GM18909 (cell line): ENCODE measurements around the gene WDR7.
A peak's percentile ranks its signal among the peaks of the same experiment; 100 is the strongest.

ENCODE experiments used
- ATAC-seq: cut with Tn5 transposase; IDR thresholded peaks from one replicate; pipeline ENCODE4 v1.9.1; 2021; ENCODE audit warnings: mild to moderate bottlenecking; ENCODE audit not compliant: unreplicated experiment, poor library complexity

WDR7 gene

DNA sequence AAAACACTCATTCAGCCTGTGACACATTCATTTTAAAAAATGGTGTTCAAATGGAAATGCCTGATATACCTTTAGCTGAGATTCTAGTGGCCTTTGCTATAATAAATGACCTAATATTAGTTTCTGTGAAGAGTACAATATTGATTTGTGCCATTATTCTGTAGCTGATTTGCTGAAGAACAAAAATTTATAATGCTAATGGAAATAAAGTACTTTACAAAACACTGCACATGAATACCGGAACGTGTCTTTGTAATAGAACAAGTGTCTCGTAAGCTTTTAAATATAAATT is 138.7 kb downstream of the WDR7 start:
- no peak for ATAC-seq

DNA sequence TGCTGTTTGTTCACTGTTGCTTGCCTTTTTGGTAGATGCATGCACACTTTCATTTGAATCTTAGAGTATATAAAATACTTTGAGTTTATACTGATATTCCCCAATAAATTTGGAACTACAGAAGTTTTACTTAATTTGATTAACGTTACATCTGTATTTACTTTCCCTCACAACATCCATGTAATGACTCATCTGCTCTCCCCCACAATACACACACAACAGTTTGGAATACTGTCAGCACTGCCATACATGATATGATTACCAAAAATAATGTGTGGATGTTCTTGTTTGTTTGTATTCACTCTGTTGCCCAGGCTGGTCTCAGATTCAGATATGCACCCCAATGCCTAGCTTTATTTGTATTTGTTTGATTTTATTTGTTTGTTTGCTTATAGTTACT is 144.2 kb downstream of the WDR7 start:
- ATAC-seq = no peak

DNA sequence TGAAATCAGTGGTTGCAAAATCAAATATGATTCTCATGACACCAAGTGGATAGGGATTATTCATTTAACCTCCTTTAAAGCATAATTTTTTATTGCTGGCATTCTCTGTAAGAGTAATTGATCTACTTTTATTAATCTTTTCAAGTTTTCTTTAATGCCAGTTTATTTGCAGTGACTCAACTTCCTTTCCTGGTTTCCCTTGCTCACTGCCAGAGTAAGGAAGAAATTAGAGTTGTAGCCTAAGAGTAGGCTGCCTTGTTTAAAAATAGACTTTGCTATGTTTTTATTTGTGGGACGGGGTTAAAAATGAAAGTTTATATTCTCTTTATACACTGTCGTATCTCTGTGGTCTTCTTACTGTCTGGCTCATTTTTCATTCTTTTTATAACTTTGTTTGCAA is 148.6 kb downstream of the WDR7 start:
- ATAC-seq = no peak

DNA sequence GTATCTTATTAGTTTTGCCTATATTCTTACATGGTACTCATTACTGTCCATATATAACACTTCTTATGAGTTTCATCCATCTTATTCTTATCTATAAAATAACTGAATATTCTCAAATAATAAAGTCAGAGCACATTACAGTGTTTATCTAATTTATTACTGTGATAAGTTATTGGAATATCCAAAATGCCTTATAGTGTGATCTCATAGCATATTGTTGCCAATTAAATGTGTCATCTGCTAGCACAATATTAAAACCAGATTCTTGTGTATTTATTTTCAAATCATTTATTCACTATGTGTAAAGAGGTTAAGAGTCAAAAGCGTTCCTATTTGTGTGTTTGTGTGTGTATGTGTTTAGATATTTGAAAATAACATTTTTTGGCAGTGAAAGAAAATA is 151.9 kb downstream of the WDR7 start:
- ATAC-seq = no peak

DNA sequence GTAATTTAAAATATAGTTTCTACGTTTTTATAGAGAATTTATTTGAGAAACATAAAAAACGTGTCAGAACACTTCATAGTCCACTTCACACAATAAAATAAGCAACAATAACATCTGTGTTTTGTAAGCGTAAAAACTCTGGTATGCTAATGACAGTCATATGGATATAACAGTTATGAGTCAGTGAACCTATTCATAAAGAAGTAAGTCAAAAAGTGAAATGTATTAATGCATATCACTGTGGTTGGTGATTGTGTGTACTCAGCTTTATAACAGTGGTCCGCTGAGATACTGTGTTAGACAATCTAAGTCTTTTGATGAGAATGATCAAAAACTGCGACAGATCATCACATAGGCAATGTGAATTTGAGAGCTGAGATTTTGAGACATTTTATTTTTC is 153.2 kb downstream of the WDR7 start:
- ATAC-seq = no peak

DNA sequence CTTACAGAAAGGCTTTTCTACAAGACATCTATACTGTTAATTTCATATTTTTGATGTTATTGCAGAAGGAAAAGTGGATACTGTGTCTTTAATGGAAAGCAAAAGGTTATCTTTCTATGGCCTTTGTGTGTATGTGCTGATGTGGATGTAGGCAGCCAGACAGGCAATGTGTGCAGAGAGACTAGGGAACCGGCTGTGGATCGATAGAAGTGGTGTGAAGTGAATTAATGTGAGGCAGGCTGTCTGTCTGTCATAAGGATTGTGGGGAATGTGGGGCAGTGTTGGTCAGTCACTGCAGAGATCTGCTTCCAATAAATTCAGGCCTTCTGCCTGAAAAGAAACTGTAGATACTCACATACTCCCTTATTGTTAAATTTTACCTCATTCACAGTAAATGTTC is 156.7 kb downstream of the WDR7 start:
- ATAC-seq = no peak

DNA sequence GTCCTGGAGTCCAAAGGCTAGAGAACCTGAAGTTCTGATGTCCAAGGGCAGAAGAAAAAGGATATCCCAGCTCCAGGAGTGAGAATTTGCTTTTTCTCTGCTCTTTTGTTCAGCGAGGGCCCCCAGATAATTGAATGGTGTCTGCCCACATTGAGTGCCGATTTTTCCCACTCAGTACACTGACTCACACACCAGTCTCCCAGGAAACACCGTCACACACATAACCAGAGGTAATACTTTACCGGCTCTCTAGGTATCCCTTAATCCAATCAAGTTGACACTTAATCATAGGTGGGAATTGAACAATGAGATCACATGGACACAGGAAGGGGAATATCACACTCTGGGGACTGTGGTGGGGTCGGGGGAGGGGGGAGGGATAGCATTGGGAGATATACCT is 161.5 kb downstream of the WDR7 start:
- ATAC-seq = no peak

DNA sequence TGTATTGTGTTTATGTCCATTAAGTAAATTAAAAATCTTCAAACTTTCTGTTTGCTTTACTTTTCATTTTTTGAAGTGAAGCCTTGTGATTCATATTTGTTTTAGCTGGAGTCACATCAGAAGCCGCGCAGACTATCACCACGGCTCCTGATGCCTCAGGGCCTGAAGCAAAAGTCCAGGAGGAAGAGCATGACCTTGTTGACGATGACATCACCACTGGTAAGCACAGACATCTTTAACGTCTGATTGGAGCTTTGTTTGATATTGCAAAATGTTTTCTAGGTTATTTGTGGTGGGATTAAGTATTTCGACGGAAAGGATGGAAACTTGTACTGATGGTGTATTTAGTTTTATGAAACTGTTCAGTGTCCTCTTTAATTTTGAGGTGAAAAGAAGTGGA is 164.8 kb downstream of the WDR7 start:
- ATAC-seq = no peak

DNA sequence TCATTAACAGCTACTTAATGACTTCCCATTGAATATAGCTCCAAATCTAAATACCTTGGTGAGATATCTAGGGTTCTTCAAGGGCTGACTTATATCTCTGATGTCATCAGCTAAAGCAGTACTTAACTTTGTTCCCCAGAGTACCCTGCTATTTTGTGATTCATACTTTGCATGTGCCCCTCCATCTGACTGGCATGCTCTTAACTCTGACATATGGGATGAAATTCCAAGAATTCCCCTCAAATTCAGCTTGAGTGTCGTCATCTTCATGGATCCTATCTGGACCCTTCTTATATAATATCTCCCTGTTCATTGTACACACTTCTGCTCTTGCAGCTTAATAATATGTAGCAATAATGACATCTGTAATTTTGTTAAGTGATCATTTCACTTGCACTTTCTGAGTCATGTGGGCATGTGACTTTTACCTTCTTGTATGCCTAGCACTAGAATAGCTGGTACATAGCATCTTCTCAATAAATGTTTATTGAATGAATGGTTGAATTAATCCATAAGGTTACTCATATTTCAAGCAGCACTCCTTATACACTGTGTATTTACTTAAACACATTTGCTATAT is 172.9 kb downstream of the WDR7 start:
- ATAC-seq = no peak

DNA sequence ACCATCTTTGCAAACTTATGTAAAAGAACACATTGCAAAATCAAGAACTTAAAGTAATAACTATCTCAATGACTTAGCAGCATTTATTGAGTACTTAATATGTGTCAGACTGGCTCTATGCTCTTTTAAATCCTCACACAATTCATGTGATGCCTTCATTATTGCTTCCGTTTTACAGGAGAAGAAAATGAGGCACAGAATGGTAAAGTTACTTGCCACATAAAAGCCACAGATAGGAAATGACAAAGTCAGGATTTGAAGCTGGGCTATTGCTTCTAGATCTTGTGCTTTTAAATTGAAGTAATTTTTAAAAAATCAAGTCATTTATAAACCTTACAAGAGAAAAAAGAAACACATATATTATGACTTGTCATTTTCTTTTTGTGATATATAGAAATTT is 174.2 kb downstream of the WDR7 start:
- ATAC-seq = no peak

DNA sequence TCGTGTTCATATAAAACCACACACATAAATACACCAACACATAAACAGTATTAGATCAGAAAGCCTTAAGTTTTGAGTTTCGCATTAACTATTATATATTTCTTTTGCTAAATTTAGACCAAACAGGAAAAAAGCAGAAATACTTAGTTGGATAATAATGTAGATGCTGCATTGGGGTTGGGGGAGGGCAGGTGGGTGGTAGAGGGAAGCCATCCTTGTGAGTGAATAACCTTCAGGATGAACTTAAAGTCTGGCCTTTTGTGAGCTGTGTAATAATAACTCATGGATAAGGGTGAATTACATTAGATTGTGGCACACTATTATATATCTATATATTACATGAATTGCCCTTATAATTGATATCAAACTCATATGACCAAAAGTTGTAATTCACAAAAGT is 174.7 kb downstream of the WDR7 start:
- ATAC-seq = no peak

DNA sequence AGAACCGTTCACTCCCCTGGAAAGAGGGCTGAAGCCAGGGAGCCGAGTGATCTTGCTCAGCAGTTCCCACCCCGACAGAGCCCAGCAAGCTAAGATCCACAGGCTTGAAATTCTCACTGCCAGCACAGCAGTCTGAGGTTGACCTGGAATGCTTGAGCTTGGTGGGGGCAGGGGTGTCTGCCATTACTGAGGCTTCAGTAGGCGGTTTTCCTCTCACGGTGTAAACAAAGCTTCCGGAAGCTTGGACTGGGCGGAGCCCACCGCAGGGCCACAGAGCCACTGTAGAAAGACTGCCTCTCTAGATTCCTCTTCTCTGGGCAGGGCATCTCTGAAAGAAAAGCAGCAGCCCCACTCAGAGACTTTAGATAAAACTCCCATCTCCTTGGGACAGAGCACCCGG is 180.8 kb downstream of the WDR7 start:
- ATAC-seq = no peak

DNA sequence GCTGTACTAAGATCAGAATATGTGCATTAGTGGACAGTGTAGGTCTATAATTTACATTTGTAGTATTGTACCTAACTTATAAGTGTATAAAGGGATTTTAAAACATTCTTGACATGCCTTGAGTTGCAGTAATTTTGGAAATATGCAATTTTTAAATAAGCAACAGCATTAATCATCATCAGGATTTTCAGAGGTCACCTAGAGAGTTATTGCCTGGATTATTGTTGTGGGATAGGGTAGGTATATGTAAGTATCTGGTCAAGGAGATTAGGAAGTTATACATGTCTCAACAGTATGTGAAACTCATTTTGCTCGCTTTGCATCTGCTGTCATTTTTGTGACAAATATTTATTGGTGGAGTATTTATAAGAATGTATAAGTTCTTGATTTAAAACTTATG is 184.2 kb downstream of the WDR7 start:
- ATAC-seq = no peak

DNA sequence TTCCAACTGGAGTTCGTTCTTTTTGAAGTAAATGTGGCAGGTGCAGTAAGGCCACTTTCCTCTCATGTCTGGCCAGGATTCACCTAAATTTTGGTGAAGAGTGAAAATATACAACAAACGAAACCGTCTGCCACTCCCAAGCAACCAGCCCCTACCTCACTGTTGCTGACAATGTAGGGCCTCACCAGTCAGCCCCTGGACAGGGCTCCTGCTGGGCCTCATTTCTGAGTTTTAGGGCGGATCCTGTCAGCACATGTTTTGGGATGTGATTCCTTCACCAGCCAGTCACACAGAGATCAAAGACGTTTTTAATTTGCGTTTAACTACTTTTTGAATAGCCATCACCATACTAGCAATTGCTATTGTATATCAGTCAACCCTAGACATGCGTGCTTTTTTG is 185.0 kb downstream of the WDR7 start:
- ATAC-seq = no peak

DNA sequence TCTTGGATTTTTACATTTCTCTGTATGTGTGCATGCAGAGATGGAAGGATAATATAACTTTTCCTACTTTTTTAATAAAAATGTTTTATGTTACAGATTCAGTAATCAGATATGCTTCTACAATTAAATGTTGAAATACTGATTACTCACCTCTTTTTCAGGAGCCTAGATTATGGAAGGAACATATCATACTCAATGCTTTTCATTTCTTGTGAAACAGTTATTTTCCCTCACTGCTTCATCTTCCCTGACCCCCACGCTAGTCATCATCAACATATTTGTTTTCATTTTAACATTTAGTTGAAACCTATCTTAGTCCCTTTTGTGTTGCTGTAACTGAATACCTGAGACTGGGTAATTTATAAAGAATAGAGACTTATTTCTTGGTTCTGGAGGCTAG is 190.7 kb downstream of the WDR7 start:
- no peak for ATAC-seq

DNA sequence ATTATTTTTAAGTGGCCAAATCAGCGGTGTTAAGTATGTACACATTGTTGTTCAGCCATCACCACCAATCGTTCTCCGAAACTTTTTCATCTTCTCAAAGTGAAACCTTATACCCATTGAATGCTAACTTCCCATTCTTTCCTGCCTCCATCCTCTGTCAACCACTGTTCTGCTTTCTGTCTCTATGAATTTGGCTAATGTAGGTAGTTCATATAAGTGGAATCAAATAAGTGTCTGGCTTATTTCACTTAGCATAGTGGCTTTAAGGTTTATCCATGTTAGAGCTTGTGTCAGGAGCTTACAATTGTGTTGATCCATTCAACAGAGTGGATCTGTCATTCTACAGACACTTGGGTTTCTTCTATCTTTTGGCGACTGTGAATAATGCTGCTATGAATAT is 192.1 kb downstream of the WDR7 start:
- no peak for ATAC-seq

DNA sequence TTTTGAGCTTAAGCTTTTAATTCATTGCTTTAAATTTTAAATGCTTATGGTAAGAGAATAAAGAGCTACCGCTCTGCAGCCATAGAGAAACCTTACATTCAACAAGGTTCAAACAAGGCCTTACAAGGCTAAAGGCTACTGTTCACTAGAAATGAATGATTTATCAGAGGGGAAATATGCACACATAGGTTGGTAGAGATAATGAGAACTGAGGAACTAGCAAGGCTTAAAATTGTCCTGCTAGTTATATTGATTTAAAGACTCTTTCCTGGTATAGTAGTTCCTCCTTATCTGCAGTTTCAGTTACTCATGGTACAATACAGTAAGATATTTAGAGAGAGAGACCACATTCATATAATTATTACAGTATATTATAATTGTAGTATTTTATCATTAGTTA is 193.4 kb downstream of the WDR7 start:
- no peak for ATAC-seq

DNA sequence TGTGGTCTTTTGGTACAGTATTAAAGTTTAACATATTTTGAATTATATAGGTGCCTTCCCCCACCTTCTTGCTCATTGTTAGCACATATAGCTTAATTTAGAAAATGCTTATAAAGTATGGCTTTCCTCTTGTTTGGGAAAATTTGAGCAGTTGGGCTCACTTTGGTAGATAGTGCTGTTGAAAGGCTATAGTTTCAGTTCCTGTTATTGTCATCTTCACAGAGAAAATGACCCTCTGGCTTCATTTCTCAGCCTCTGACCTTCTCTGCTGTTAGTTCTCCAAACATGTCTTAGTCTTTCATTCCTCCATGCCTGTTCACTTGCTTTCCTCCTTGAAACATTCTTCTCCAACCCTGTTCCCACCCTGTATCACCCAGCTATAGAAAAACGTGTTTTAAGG is 200.6 kb downstream of the WDR7 start:
- peak; percentile 91 for ATAC-seq

DNA sequence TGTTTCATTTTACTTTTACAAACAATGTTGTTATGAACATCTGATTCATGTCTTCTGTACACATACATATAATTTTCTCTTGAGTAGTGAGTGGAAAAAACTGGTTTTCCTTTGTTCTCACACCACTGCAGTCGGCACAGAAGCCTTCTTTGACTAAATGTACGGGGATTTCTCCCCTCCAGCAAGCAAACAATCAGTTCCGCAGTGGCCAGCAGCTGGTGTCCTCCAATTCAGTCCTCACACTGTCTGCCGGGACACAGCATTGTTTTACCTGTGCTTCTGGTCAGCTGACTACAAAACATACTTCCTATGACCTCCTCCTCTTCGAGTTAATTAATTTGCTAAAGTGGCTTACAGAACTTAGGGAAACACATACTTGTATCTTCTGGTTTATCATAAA is 202.8 kb downstream of the WDR7 start:
- no peak for ATAC-seq

DNA sequence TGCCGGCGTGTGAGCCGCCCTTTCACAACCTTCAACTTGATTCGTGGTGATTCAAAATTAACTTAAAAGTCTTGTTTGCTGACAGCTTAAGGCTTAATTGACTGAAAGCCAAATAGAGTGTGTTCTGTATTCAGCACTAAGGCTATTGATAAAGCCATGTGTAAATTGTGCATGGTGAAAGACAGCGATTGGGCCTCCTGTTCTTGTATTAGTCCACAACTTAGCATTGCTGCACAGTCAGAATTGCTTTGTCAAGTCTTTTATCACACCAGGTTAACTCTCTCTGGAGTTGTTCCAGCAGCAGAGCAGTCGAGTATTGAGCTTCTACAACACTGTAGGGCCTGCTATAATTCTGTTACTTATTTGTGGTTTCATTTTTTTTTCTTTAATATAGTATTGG is 210.1 kb downstream of the WDR7 start:
- no peak for ATAC-seq

DNA sequence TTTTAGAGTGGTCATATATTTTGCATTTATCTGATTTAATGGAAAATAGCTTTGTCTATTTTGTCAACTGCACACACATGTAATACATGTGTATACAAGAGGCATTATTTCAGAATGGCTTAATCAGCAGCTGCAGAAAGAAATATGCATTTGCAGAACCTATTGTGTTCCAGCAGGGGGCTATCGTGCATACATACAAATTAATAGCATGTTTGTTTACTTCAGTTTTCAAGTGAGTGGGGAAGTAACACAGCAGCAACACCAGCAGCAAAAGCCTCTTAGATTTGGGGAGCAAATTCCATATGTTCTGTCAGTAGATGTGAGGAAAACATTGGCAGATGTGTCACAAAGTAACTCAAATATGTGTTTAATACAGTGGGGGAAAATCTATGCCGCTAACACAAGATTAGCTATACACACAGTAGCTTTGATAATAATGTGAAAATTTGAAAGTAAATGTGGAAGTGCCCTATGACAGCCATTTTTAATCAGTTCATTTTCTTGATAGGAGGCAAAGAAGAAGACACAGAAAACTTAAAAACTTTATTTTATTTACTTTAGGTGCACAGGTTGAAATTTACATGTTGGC is 218.1 kb downstream of the WDR7 start:
- ATAC-seq = peak; percentile 72

DNA sequence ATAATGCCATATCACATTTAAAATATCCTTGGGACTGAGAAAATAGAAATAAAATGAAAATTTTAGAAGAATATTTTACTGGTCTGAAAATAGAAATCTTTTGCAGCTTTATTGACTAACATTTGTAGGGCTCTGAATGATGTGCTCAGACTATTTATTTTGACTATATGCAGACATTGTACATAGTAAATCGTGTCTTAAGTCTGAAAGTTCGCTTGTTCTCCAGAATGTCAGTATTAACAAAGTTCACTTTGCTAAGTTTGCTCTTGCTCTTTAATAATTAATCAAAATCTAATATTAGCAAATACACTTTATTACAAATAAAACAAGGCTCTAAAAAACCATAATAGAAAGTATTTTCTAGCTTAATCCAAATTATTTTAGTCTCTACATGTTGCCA is 219.8 kb downstream of the WDR7 start:
- ATAC-seq = no peak

DNA sequence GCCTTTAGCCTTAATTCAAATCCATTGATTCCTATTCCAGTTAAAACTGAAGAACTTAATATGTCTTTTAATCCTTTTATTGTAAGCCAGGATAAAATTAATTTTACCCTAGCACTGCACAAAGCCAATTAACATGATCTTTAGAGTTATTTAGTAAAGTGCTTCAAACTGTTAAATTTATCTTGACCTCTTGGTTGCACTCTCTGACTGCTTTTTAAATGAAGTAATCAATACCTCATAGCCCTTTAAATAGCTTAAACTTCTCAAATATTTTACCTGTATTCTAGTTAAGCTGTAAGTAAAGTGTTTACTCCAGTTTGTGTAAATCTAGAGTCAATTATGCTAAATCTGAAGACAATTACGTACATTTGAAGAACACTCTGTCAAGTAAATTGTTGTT is 221.0 kb downstream of the WDR7 start:
- ATAC-seq = no peak
